IPS-NIHi7 (cell line): Measurements from ENCODE around the gene OSBPL10.
"Not testable (repeated sequence)": the region's sequence is repeated elsewhere in the genome, so short reads cannot be mapped to it uniquely, and the experiment has no call there.

ENCODE experiments used
- DNase-seq: peaks from one replicate; pipeline ENCODE4 v3.0.0; 2012; ENCODE audit warnings: mixed read lengths; ENCODE audit errors: extremely low spot score

The OSBPL10 gene

DNA sequence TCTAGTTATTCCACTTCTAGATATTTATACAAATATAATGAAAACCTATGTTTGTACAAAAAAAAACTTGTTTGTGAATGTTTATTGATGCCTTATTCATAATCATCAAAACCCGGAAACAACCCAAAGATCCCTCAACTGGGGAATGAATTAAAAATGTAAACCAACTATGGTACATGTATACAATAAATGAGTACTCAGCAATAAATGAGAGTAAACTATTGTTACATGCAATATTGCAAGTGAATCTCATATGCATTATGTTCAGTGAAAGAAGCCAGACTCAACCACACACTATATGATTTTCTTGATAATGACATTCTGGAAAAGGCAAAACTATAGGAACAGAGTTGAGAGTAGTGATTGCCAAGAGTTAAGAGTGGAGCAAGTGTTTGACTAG lies 12.8 kb upstream of the OSBPL10 start:
- DNase-seq: no peak

DNA sequence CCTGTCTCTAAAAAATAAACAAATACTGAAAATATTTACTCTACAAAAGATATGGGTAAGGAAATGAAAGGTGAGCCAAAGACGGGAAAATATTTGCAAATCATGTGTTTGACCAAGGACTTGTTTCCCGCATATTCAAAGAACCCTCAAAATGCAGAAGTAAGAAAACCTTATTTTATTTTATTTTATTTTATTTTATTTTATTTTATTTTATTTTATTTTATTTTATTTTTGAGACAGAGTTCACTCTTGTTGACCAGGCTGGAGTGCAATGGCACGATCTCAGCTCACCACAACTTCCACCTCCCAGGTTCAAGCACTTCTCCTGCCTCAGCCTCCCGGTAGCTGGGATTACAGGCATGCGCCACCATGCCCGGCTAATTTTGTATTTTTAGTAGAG lies 11.9 kb upstream of the OSBPL10 start:
- DNase-seq: not testable (repeated sequence)

DNA sequence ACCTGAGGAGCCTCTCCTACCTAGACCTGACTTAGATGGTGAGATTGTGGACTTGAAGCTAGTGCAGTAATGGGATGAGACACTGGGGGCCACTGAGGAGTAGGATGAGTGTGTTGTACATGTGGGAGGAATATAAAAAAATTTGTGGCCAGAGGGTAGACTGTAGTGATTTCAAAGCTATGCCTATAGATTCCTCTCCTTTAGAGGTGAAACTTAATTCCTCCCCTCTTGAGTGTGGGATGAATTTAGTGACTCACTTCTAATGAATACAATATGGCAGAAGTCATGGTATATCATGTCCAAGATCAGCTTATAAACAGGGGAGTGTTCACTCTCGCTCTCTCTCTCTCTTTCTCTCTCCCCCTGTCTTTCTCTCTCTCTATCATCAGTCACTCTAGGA lies 7.2 kb upstream of the OSBPL10 start:
- DNase-seq: no peak

DNA sequence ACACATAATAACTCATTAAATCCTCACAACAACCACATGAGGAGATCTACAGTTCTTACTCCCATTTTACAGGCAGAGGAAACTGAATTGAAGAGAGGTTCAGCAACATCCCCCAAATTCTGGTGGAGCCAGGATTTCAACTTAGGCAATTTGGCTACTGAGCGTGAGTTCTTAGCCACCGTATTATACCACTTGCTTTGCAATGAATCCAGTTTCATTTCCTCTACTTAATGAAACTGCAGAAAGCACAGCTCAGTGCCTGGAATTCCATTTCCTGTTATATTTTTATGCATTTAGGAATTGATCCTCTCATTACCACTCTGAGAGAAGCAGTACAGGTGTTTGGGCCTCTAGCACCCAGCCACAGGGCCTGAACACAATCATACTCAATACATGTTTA lies 4.8 kb upstream of the OSBPL10 start:
- no peak for DNase-seq

DNA sequence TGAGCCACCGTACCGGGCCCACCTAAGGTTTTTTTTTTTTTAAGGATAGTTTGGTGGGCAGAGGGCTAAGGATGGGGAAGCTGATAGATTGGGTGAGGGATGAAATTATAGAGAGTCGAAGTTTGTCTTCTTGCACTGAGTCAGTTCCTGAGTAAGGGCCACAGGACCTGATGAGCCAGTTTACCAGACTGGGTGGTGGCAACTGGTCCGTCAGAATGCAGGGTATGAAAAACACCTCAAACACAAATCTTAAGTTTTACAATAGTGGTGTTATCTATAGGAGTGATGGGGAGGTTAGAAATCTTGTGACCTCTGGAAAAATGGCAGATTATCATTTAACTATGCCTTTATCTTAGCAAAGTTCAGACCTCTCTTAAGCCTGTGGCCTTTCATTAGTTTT lies 3.3 kb upstream of the OSBPL10 start:
- DNase-seq: no peak

DNA sequence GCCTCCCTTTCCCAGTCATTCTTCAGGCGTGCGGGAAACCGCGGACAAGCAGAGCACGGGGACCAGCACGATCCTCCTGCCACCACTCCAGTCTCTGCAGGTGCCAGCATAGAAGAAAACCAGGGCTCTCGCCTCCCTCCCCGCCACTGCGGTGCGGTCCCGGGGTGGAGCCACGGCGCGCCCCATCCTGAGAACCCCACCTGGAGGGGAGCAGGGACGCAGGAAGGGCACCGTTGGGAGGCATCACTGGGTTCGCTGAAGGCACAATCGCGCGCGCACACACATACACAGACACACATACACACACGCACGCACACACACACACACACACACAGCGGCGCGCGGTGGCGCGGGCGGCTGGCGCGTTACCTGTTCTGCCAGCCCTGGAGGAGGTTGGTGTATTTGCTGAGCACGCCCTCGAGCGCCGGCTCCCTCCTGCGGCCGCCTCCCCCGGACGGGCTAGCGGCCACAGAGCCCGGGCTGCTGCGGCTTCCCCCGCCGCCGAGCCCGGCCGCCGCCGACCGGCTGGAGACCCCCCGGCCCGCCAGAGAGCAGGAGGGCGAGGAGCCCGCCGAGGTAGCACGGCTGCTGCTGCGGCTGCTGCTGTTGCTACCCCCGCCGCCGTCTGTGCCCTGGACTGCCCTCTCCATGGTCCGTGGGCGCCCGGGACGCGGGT lies 394 bp downstream of the OSBPL10 start:
- DNase-seq: peak; percentile 69

DNA sequence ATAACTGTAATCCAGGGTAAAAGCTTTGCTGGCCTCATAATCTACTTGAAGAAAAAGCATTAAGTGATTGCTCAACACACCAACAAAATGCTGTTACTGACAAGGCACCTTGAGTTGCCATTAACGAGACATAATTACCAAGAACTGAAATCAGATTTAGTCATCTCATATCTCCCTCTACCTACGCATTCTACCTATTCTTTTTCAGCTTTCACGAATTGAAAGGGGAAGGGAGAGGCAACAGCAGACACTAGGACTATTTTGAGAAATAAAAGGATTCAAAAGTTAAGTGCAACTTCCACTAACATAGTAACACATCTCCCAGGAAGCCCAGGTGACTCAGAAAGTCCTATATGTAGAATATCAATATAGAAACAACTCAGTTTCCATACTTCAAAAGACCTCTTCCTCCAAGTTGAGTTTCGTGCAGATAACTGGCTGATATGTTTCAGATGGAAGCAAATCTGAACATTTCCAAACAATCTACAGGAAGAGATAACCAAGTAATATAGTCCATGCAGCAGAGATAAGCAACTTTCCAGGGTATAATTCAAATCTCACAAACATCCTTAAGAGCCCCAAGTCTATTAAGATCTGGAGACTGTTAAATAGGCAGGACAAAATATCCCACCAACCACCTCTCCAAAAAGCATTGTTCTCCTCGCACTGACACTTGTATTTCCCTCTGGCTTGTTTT lies 1.9 kb downstream of the OSBPL10 start:
- no peak for DNase-seq

DNA sequence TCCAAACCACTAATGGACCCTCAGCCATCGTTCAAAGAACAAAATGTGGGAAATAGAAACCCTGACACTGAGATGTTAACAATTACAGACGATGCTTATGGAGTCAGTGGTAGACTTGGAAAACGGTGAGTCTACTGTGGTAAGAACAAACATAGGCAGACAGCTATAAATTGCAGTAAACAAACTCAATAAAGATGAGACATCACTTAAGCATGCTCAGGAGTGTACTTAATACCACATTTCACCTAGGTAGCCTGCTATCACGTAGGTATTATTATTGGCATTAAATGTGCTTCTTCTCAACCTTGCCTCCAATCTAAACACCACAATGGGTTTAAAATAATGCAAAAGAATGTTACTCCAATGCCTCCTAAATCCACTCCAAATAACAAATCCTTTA lies 2.5 kb downstream of the OSBPL10 start:
- no peak for DNase-seq

DNA sequence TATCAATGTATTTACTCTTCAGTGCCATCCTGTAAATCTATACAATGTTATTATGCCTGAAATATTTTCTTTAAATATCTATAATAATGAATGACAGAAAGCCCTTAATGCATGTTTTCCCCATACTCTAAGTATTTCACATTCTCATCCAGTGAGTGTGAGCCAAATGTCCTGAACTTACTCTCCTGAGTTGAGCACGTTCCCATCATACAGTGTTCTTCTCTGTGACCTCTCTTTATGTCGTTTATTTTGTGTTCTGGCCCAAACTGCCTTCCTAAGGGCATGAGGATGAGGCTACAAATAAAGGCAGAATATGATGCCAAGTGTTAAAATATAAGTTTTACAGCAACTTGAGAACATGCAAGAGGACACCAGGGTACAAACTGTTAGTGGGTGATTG lies 3.3 kb downstream of the OSBPL10 start:
- no peak for DNase-seq

DNA sequence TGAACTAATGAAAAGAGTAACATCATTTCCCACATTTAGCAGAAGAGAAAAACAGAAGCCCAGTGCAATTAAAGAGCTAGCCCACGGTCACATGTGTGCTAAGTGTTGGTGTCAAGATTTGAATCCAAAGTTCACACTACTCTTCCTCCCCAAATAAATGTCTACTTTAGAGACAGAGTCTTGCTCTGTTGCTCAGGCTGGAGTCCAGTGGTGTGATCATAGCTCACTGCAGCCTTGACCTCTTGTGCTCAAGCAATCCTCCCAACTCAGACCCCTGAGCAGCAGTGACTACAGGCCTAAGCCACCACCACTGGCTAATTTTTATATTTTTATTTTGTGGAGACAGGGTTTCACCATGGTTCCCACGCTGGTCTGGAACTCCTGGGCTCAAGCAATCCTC lies 4.8 kb downstream of the OSBPL10 start:
- no peak for DNase-seq

DNA sequence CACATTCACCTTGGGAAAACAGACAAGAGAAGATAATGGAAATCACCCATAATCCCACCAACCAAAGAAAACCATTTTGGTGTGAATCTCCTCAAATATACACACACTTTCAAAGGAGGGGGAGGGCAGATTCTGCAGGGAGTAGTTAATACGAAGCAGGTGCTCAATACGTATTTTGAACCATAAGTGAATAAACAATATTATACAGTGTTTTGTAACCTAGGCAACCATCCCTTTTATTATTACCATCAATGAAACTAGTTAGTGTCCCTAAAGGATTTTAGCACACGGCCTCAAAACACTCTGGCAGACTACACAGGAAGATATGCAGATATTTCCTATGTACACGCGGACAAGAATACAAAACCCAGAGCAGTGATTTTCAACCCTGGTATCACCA lies 6.1 kb downstream of the OSBPL10 start:
- DNase-seq: no peak

DNA sequence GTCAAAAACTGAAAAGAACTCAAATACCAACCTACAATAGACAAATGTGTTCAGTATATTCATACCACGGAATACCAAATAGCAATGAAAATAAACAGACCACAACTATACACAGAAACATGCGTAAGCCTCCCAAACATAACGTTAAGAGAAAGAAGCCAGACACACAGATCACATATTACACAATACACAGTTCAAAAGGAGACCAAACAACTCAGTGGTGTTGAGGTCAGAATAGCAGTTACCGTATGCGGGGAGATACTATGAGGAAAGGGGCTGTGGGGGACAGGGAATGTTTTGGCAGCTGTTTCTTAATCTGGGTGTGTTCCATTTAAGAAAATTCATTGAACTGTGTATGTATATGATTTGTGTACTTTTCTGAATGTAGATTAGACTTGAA lies 6.6 kb downstream of the OSBPL10 start:
- DNase-seq: no peak

DNA sequence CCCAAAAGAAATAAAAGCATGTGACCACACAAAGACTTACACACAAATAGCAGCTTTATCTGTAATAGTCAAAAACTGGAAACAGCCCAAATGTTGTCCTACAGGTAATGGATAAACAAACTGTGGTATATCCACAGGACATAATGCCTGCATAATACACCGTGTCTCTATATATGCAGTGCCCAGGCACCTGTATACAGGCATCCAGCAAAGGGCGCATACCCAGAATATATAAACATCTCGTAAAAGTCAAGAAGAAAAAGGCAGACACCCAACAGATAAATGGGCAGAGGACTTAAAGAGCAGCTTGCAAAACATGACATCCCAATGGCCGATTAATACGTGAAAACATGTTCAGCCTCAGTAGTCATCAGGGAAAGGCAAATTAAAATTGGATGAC lies 7.2 kb downstream of the OSBPL10 start:
- DNase-seq: no peak

DNA sequence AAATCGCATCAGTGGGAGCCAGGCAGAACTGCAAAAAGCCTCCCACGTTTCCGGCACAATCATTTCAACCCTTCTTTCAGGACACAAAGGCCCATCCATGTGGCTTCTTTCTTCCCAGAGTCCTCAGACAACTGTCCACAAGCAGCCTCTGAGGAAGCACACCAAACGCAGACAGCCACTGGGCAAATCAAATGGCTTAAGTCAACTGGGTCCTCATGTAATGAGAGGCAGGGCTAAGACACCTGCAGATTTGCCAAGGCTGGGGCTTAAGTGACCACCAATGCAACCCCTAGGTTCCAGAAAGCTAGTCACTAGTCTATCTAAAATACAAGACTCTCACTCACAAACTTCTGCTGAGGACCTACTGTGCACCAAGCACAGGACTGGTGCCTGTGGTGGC lies 8.0 kb downstream of the OSBPL10 start:
- no peak for DNase-seq

DNA sequence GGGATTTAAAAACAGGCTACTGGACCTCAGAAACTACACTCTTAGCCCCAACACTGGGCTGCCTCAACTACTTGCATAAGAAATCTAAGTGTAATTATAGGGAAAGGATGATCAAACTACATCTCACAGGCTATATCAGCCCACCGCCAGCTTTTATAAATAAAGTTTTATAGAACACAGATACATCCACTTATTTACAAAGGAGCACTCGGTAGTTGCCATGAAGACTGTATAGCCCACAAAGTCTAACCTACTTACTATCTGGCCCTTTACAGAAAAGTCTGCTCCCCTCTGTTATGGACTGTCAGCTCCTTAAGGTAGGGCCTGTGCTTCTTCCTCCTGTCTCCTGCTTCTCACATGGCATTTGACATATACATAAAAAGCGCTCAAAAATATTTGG lies 9.5 kb downstream of the OSBPL10 start:
- DNase-seq: no peak

DNA sequence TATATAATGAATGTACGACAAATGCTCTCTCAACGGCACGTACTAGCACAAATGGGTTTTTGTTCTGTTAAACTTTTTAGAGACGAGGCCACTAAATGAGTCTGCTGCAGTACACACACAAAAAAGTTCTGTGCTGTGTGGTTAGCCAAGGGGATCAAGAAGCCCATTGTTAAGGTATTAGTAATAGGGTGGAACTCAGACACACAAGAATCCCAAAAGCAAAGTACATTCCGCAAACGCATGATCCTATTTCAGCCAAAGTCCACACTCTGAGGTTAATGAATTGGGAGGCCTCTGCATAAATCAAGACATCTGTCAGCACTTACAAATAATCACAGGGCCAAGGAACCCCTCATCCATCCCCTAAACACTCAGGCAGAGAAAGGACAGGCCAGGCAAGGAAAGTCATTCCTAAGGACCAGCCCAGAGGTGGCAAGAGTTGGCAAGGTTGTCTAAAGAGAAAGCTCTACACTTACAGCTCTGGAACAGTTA lies 12.1 kb downstream of the OSBPL10 start:
- DNase-seq: peak; percentile 13

DNA sequence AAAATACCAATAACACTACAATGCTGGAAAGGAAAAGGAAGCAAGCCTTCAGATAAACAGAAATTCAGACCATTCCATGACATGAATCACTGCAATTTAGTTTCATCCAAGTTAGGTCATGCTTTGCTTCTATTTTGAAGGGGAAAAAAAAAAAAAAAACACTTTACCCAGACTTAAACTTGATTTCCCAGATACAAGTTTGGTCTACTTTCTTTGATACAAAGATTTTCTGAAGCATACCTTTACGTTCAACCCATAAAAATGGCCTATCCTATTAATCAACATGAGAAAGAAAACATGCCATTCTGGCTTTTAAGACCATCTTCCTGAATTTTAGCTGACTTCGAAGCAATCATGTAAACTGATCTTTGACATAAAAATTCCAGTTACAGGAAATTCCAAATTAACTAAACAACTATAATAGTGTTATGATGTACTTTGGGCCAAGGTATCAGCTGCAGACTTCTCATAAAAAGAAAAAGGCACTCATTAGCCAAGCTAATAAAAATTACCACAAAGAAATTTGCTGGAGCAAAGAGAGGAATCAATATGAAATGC lies 12.6 kb downstream of the OSBPL10 start:
- no peak for DNase-seq

DNA sequence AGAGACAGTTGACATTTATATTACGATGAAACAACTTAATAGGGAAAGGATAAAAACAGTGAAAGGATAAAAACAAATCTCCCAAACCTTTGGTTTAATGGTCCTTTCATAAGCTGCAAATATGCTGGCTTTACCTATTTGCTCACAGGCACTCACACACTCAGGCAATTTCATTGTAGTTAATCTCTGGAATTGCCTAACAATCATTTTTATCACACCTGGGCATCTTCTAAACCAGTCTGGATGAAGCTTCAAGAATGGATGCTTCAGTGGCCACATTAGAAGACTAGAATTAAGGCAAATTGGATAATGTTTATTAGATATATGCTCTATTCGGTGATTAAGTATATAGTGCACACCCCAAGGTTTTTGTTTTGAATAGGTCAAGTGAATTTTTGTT lies 13.5 kb downstream of the OSBPL10 start:
- DNase-seq: no peak

DNA sequence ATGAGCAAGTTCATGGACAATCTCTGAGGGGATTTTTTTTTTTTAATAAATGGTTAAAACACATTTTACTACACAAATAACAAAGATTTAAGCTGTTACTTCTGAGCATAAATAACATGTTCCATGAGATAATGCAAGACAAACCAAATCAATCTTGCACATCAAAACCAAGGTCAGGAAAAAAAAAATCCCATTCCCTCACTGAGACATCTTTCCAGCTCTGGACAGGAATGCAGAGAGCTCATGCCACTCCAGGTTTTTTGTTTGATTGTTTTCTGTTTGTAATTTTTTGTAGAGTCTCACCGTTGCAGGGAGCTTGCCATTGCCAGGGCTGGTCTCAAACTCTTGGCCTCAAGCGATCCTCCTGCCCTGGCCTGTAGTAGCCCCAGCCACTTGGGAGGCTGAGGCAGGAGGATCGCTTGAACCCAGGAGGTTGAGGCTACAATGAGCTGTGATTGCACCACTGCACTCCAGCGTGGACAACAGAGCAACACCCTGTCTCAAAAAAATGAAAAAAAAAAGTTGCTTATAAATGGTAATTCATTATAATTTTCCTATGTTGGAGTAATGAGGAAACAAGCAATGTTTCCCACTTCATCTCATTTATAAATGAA lies 14.0 kb downstream of the OSBPL10 start:
- DNase-seq: no peak

DNA sequence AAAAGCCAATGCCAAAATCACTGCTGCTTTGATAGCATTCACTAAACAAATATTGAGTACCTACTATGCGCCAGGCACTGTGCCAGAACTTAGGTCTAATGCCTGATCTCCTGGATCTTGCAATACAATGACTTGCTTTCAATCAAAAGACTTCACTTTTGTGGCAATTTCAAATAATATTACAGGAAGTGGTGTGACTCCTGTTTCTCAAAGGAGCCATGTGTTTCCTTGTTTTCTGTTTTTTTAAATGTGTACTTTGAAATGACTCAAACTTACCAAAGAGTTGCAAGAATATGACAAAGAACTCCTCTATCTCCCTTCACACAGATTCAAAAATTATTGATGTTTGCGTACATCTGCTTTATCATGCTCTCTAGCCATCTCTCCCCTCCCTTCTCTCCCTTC lies 18.3 kb downstream of the OSBPL10 start:
- DNase-seq: no peak

DNA sequence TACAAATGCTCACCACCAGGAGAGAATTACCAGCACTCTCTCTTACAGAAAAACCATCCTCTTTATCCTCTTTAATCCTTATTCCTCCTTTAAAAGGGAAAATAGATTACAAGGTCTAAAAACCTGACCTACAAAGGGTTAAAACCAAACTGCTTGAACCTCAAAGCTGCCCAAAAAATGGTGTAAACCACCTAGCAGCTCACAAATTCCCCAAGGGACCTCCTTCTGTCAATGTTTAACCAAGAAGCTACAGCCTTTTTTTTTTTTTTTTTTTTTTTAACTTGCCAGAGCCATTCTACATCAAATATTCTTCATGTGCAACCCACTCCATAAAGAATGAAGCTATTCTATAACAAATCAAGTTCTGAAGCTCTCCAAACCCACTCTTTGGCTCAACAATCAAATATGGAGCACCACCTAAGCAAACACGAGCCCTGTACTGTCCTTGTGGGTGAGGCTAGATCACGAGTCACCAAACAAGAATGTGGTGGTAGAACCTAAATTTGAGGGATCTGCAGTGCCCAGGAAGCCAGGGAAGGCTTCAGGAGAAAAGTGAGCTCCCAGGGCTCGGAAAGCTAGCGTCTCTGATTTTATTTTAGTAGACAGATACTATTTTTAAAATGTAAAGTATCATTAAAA lies 20.1 kb downstream of the OSBPL10 start:
- DNase-seq: peak; percentile 45
